NCI-H748 (cell line): ENCODE measurements around the gene SELENOO.

Source experiments
- DNase-seq: peaks from one replicate; lab custom pipeline; 2025; ENCODE audit not compliant: unreplicated experiment; lab: John Stamatoyannopoulos, UW

The SELENOO gene

GRCh38 chr22:50264946-50265669 is 64.3 kb downstream of the SELENOO start:
- DNase-seq, result no peak

- no peak for DNase-seq
These were observed 66.2 kb downstream of the SELENOO start for GRCh38 chr22:50266994-50267393.
